GM21367 (cell line): Measurements from ENCODE around the gene DNAL4.

Source experiments
- ATAC-seq: cut with Tn5 transposase; IDR thresholded peaks from one replicate; pipeline ENCODE4 v1.9.1; 2021; ENCODE audit not compliant: unreplicated experiment

Gene DNAL4, protein sequence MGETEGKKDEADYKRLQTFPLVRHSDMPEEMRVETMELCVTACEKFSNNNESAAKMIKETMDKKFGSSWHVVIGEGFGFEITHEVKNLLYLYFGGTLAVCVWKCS

GRCh38 chr22:38793721-38794466 lies at the start of gene DNAL4:
DNAL4 (minus strand) TSS chr22:38794143; CDS start chr22:38782731, 11,412 bp downstream.
- ATAC-seq: peak; percentile 81

DNA sequence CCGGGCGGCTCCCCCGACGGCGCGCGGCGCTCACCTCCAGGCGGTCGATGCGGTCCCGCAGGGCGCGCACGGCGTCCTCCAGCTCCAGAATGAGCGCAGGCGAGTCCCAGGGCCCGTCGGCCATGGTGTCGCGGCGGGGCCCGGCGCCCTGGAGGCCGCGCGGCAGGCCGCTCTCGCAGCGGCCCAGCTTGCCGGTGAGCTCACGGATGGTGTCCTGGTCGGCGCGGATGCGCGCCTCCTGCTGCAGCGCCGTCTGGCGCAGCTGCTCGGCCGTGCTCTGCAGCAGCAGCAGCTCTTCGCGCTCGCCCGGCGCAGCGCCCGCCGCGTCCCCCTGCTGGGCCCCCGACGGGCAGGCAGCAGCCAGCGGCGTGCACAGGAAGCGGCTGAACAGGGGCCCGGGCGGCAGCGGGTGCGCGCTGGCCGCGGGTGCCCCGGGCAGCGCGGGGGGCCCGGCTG lies 49.3 kb upstream of the DNAL4 start:
- ATAC-seq: no peak

DNA sequence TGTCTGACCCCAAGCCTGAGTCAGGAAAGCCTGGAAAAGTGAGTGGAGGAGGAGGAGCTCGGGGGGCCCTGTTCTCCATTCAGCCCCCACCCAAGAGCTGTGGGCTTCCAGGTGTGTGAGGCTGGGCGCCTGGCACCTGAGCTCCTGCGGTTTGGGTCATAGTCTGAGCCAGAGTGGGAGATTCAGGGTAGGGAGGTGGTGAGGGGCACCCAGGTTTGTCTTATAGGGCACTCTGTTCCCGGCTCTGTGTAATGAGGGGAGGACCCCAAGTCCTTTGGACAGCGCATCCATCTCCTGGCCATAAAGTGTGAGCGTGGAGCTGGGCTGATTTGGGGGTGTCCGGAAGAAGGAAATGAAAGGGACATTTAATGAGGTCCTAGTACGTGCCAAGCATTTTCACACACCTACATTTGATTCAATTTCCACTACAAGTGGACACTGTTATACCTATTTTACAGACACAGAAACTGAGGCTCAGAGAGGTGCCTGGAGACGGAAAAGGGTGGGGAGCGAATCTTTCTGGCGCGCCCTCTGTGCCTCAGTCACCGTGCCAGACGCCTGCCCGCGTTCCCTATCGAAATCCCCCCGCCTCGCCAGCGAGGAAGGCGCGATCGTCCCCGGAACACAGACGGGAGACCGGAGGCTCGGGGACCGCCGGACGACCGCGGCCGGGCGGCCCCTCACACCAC lies 48.7 kb upstream of the DNAL4 start:
- no peak for ATAC-seq

DNA sequence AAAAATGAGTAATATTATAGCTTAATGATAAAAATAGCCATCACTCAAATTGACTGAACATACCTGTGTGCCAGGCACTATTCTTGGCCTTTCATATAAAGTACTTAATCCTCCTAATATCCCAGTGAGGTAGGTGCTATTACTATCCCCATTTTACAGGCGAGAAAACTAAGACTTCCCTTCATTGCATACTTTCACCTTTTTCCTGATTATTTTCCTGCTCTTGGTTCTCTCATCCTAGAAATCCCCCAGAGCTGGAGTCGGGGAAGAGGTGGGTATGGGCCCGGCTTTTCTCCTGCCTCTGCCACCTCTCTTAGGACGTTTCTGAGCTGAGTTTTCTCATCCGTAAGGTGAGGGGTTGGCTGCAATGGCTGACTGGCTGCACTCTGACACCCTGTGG lies 47.7 kb upstream of the DNAL4 start:
- no peak for ATAC-seq

DNA sequence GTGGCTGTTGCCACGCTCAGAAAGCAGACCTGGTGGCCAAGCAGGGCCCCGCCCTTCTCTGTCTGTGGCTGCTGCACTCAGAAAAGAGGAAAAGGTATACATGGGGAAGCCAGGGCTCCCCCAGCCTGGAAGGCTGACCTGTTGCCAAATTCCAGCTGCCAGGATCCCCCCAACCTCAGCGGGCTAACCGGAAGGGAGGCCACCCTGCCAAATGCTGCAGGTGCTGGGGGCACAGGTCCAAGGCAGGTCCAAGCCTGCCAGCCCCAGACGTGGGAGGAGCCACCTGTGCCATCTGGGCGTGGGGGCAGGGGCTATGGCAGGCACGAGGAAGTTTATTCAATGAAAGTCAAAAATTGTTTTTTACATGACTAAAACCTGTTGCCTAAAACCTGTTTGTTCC lies 47.3 kb upstream of the DNAL4 start:
- ATAC-seq: no peak

GRCh38 chr22:38840129-38840528 lies 46.2 kb upstream of the DNAL4 start:
- ATAC-seq: no peak

- no peak for ATAC-seq
Observed at GRCh38 chr22:38839686-38840085, 45.7 kb upstream of the DNAL4 start.

DNA sequence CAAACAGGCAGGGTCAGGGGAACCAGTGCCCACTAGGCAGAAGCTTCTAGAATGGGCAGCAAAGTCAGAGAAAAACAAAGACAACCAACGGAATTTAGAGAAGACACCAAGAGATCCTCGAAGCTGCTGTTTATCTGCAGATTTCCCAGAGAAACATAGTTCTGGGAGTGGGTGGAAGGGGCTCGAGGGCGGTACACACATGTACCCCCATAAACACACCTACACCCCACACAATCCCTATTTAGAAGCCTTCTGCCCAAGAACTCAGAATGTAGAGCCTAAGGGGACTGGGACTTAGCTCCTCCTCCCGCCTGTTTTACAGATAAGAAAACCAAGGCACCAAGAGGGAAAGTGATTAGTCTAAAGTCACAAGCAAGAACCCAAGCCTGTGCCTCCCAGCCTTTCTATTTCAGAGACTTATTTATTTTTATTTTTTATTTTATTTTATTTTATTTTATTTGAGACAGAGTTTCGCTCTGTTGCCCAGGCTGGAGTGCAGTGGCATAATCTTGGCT lies 43.5 kb upstream of the DNAL4 start:
- ATAC-seq: no peak

- no peak for ATAC-seq
Observed at GRCh38 chr22:38835888-38836301, 42.0 kb upstream of the DNAL4 start.

GRCh38 chr22:38834991-38835390 lies 41.0 kb upstream of the DNAL4 start:
- ATAC-seq: no peak

GRCh38 chr22:38834215-38834953 lies 40.4 kb upstream of the DNAL4 start:
- ATAC-seq: no peak

DNA sequence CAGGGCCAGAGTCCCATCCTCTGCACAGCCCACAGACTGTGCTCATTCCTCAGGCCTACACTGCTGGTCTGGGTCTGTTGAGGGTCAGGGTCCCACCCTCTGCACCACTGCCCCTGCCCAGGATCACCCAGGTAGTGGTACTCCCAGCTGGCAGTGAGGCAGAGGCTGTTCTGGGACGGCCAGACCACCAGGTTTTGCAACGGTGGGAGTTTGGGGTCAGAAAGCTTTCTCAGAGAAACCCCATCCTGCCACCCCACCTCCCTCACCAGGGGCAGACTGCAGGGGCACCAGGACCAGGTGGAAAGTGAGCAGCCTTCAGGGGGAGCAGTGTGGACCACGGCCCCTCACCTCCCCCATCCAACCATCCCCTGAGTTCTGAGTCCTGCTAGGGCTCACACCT lies 39.1 kb upstream of the DNAL4 start:
- ATAC-seq: no peak

- ATAC-seq: no peak
Observed at GRCh38 chr22:38832005-38832978, 38.3 kb upstream of the DNAL4 start.

DNA sequence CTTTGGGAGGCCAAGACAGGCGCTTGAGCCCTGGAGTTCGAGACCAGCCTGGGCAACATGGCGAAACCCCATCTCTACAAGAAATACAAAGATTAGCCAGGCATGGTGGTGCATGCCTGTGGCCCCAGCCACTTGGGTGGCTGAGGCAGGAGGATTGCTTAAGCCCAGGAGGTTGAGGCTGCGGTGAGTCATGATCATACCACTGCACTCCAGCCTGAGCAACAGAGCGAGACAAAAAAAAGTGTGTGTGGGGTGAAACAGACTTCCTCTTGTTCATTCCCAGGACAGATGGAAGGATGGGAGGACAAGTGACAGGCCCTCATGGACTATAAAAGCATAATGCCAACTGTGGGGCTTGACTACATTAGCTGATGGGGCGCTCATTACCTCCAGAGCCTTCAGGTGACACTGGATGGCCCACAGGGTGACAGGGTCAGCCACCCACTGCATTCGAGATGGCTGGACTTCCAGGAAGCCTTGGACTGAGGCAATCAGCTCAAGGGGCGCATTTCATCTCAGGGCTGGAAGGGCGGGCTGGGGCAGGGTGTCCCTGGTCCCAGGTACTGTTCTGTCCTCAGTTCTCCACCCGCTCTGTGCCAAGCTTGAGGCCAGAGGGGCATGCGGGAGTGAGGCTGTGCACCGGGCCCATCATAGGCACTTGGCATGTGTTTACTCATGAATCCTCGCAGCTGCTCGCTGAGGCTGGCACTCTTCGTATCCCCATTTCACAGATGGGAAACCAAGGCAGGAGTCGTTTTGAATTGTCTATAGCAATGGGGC lies 37.4 kb upstream of the DNAL4 start:
- no peak for ATAC-seq

- ATAC-seq: no peak
Observed at GRCh38 chr22:38830845-38831108, 36.8 kb upstream of the DNAL4 start.

GRCh38 chr22:38830026-38830844 lies 36.3 kb upstream of the DNAL4 start:
- ATAC-seq: no peak

DNA sequence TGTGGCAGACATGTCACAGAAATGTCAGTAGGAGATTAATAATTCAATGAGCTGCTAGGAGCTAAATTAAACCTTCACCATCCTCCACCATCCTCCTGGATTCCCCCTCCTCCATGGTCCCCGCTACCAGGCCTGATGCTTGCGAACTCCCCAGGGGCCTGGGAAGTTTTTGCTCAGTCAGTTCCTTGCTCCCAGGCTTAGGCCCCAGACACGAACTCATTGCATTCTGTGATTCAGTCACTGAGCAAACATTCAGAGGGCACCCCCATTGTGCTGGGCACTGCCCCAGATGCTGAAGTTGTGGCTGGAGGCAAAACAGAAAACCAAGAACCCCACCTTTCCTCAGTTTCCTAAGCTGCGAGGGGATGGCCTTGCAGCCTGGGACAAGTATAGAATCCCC lies 35.5 kb upstream of the DNAL4 start:
- ATAC-seq: no peak

GRCh38 chr22:38828616-38829205 lies 34.8 kb upstream of the DNAL4 start:
- ATAC-seq: no peak
